ENCODE measurements around the gene GLB1L3.

GLB1L3 gene

GRCh38 chr11:134365011-134365925, 89.1 kb downstream of the GLB1L3 start:
- no peak for DNase-seq

- no peak for DNase-seq
Observed at GRCh38 chr11:134366254-134366653, 90.1 kb downstream of the GLB1L3 start.

- DNase-seq = no peak
Observed at GRCh38 chr11:134367781-134368180, 91.6 kb downstream of the GLB1L3 start.
